Ectodermal cell (in vitro differentiated cells): ENCODE measurements around the gene F2RL1.
"Not testable (repeated sequence)": the region's sequence is repeated elsewhere in the genome, so short reads cannot be mapped to it uniquely, and the experiment has no call there.

ENCODE experiments used
- H3K27ac ChIP-seq: 2 replicates; pipeline ENCODE4 v1.7.0; 2013; ENCODE audit warnings: mild to moderate bottlenecking, low read depth, low read length; ENCODE audit not compliant: insufficient read depth, poor library complexity, severe bottlenecking
- H3K27me3 ChIP-seq: 2 replicates; pipeline ENCODE4 v1.7.0; 2013; ENCODE audit warnings: mild to moderate bottlenecking, low read length; ENCODE audit not compliant: insufficient read depth, control insufficient read depth, poor library complexity, severe bottlenecking
- H3K36me3 ChIP-seq: one replicate; pipeline ENCODE4 v1.7.0; 2013; ENCODE audit warnings: low read length; ENCODE audit not compliant: control insufficient read depth, insufficient read depth
- H3K4me1 ChIP-seq: one replicate; pipeline ENCODE4 v1.7.0; 2013; ENCODE audit warnings: low read length; ENCODE audit not compliant: control insufficient read depth, insufficient read depth
- H3K4me3 ChIP-seq: 2 replicates; pipeline ENCODE4 v1.7.0; 2013; ENCODE audit warnings: low read depth, low read length, control low read depth; ENCODE audit not compliant: insufficient read depth
- H3K9me3 ChIP-seq: 2 replicates; pipeline ENCODE4 v1.7.0; 2013; ENCODE audit warnings: mild to moderate bottlenecking, low read length, moderate library complexity; ENCODE audit not compliant: control insufficient read depth
- WGBS, 2 experiments: methylation state at CpG; one replicate each; pipeline ENCODE4 v1.1.7; 2013; ENCODE audit warnings: missing lambda C conversion rate in 2 of 2; 5-methylcytosine and 5-hydroxymethylcytosine counted together

The F2RL1 gene

GRCh38 chr5:76805821-76806505 lies 12.9 kb upstream of the F2RL1 start:
- Histone ChIP-seq H3K27me3 (no peaks in the 10 kb centered on the region), H3K9me3 (no peaks in the 10 kb centered on the region), H3K4me3 (no peak overlapping the region), H3K4me1 (peaks cover 22% of the 10 kb centered on the region), H3K27ac (peak overlapping the region; percentile 63), H3K36me3 (no peaks in the 10 kb centered on the region)
- WGBS, 2 experiments: 40 to 51% methylated on average over 7 of the region's 7 CpGs

DNA sequence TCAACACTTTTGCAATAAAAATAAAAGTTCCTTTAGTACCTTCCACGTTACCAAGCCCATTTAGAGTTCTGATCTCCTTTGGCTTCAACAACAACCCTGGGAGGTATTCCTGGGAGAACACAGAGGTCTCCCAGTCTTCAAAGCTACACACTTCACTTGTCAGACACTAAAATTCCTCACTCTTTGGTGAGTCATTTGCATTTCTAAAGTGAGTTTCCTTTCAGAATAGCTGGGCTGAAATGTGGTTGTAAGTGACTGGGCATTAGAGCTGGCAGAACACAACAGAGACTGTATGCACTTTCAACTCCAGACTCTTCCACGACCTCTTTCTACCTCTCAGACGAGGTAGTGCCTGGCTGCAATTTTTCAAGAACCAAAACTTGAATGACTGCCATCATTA lies 11.5 kb upstream of the F2RL1 start:
- no peak overlapping the region for H3K4me3 ChIP-seq
- H3K9me3 ChIP-seq: no peaks in the 10 kb centered on the region
- WGBS, 2 experiments: 7% methylated on average over 3 of the region's 3 CpGs
- no peaks in the 10 kb centered on the region for H3K36me3 ChIP-seq
- peak overlapping the region; percentile 98 for H3K27ac ChIP-seq
- H3K27me3 ChIP-seq: no peaks in the 10 kb centered on the region
- H3K4me1 ChIP-seq: peaks cover 22% of the 10 kb centered on the region

- Histone ChIP-seq H3K27me3 (no peaks in the 10 kb centered on the region), H3K4me1 (peaks cover 22% of the 10 kb centered on the region), H3K4me3 (no peak overlapping the region), H3K36me3 (no peaks in the 10 kb centered on the region), H3K9me3 (no peaks in the 10 kb centered on the region), H3K27ac (peak overlapping the region; percentile 98)
- WGBS, 2 experiments: 0 to 1% methylated on average over 5 of the region's 5 CpGs
Measured at GRCh38 chr5:76808141-76808691, 10.6 kb upstream of the F2RL1 start.

DNA sequence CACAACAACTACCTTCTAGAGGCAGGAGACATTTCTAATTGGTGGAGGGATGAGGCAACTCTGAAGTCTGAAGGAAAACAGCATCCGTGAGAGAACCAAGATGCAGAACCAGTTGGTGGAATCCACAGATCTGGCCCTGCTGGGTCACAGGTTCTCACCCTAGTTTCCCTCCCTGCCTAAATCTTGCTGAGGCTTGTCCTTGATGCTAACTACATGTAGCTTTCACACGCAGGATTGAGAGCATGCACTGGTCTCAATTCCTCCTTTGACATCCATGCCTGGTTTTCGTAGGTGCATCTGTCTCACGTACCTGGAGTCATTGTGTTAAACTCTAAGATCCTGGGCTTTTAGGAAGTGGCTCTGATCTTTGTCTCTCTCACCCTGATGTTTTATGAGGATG lies 9.7 kb upstream of the F2RL1 start:
- peak overlapping the region; percentile 98 for H3K27ac ChIP-seq
- no peaks in the 10 kb centered on the region for H3K36me3 ChIP-seq
- H3K4me3 ChIP-seq: no peak overlapping the region
- H3K9me3 ChIP-seq: no peaks in the 10 kb centered on the region
- peaks cover 22% of the 10 kb centered on the region for H3K4me1 ChIP-seq
- no peaks in the 10 kb centered on the region for H3K27me3 ChIP-seq
- WGBS, 2 experiments: 73 to 81% methylated on average over 4 of the region's 4 CpGs

DNA sequence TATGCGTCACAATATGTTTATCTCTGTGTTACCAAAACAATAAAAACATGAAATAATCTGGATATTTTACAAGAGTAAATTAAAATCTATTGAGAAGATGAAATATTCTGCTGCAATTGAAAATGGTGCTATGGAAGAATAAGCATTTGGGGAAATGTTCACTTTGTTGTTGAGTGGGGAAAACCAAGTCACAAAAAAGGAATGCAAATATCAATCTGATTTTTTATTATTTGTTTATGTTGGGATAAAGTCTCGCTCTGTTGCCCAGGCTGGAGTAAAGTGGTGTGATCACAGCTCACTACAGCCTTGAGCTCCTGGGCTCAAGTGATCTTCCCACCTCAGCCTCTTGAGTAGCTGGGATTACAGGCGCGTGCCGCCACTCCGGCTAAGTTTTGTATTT lies 8.6 kb upstream of the F2RL1 start:
- Histone ChIP-seq H3K36me3 (no peaks in the 10 kb centered on the region), H3K27me3 (no peaks in the 10 kb centered on the region), H3K4me3 (no peak overlapping the region), H3K4me1 (peaks cover 22% of the 10 kb centered on the region), H3K9me3 (no peaks in the 10 kb centered on the region), H3K27ac (no peak overlapping the region)
- 95 to 97% methylated on average over 5 to 6 of the region's 6 CpGs for WGBS, 2 experiments

DNA sequence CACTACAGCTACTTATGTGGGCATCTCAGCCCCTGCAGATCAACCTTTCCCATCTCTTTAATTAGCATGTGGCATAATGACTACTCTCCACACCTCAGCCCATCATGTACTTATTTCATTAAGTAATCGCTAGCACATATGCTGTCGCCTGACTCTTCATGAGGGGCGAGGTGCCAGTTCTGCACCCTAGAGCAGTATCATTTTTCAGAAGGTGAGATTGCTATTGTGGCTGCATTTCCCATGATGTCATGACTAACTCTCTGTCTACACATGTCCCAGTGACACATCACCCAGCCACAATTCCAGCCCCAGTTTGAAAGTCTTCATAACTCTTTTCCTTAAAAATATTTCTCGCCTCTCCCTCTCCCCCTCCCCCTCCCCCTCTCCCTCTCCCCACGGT lies 7.6 kb upstream of the F2RL1 start:
- Histone ChIP-seq H3K9me3 (no peaks in the 10 kb centered on the region), H3K36me3 (no peaks in the 10 kb centered on the region), H3K27ac (no peak overlapping the region), H3K4me1 (peaks cover 16% of the 10 kb centered on the region), H3K27me3 (no peaks in the 10 kb centered on the region), H3K4me3 (no peak overlapping the region)
- WGBS, 2 experiments: 97% methylated on average over 5 of the region's 5 CpGs

- H3K9me3 ChIP-seq, H3K27ac ChIP-seq, H3K36me3 ChIP-seq, H3K4me3 ChIP-seq, H3K27me3 ChIP-seq: not testable (repeated sequence)
- H3K4me1 ChIP-seq: peaks cover 13% of the 10 kb centered on the region
- 94 to 97% methylated on average over 29 to 32 of the region's 32 CpGs for WGBS, 2 experiments
Measured at GRCh38 chr5:76812209-76812608, 6.6 kb upstream of the F2RL1 start.

DNA sequence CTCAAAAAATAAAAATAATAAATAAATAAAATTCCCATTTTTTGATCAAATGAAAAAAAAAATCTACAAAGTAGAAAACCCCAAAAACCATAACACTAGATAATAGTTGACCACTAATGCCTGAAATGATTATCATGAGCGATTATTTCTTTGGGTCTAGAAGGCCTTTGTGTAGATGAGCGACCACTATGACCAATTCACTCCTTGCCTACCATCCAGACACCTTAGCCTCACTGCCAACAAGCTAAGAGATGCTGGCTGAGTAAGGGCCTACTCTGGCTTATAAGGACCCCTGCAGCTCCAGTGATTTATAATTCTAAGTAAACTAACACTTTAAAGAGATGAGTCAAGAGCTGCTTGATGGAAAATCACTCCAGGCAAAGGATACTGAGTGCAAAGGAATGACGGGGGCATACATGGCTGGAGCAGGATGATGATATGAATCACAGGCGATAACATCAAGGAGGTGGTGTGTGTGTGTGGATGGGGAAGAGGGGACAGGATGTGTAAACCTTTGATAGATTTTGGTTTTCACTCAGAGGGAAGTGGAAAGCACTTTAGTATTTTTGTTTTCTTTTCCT lies 4.8 kb upstream of the F2RL1 start:
- Histone ChIP-seq H3K4me3 (no peak overlapping the region), H3K4me1 (no peaks in the 10 kb centered on the region), H3K27ac (no peak overlapping the region), H3K27me3 (peaks cover 13% of the 10 kb centered on the region), H3K36me3 (no peaks in the 10 kb centered on the region), H3K9me3 (no peaks in the 10 kb centered on the region)
- WGBS, 2 experiments: 96 to 98% methylated on average over 4 of the region's 4 CpGs

DNA sequence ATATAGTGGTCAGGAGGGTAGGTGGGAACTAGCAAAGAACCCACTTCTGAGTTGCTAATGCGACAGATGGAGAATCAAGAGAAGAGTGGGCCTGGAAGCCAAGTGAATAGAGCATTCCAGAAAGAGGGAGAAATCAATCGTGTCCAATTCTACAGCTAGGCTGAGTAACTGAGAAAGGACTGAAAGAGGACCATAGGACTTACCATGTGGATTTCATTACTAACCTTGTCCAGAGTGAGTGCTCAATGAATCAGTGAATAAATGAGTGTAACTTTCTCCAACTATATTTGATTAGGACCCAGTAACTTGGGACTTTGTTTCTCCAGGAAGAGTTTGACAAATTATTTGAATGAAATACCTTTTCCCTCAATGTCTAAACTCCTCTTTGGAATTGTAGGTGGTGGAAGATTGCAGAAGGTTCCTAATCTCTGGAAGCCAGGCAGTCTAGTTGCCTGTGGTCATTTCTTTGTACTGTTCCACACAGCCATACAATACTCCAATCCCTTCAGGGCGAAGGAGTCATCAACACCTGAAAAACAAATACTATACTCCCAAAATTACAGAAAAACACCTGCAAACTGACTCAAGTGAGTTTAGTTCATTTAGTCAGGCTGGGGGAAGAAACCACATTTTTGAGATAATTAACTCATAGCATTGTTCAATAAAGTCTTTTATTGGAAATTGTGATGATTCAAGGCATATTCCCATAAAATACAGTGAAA lies 2.6 kb upstream of the F2RL1 start:
- H3K27ac ChIP-seq: no peak overlapping the region
- peaks cover 6% of the 10 kb centered on the region for H3K4me1 ChIP-seq
- no peak overlapping the region for H3K4me3 ChIP-seq
- 90 to 96% methylated on average over 3 of the region's 3 CpGs for WGBS, 2 experiments
- H3K9me3 ChIP-seq: no peaks in the 10 kb centered on the region
- peaks cover 34% of the 10 kb centered on the region for H3K27me3 ChIP-seq
- H3K36me3 ChIP-seq: no peaks in the 10 kb centered on the region

- WGBS, 2 experiments: 4 to 5% methylated on average over 28 to 31 of the region's 31 CpGs
- Histone ChIP-seq H3K4me3 (peak overlapping the region; percentile 55), H3K4me1 (peaks cover 6% of the 10 kb centered on the region), H3K27me3 (peaks cover 34% of the 10 kb centered on the region), H3K9me3 (no peaks in the 10 kb centered on the region), H3K27ac (no peak overlapping the region), H3K36me3 (no peaks in the 10 kb centered on the region)
Measured at GRCh38 chr5:76819851-76820525, 1.2 kb downstream of the F2RL1 start.
